ENCODE measurements around the gene SHC3. TPM values are rescaled to one million over a fixed set of nuclear protein-coding genes. Genes with fewer than 3 reads are reported as not detected.

The SHC3 gene
- polyA plus RNA-seq, 1 donor from 2014 or later, result 22.9 TPM

DNA sequence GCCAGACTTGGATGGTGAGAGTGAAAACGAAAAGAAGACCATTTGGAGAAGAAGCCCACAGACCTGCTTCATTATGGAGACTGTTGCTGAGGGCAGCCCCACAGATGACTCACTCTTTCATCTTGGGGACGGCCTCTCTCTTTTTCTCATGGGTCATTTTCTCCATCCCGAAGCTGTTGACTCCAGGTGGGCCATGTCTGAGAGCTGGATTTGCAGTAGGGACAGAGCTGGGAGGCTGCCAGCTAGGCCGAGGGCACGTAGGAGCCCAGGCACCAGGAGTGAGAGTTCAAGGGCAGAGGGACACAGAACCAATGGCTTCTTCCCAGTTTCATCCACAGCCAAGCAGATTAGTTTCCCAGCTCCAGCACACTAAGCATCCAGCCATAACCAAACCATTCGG is 95.0 kb downstream of the SHC3 start:
- no peaks in the 10 kb centered on the region for H3F3A ChIP-seq (ENCODE audit: insufficient read depth, low read length, poor library complexity, severe bottlenecking)
- H2AFZ ChIP-seq (ENCODE audit: low read depth, low read length), result no peak overlapping the region
- no peak overlapping the region for H3K4me3 ChIP-seq (ENCODE audit: low read length)
- no peaks in the 10 kb centered on the region for H4K20me1 ChIP-seq (ENCODE audit: insufficient read depth)
- H3K27ac ChIP-seq (ENCODE audit: low read length), result no peak overlapping the region
- no peaks in the 10 kb centered on the region for H3K27me3 ChIP-seq (ENCODE audit: insufficient read depth, low read depth, low read length)
- H3K9me3 ChIP-seq (ENCODE audit: low read length), result no peaks in the 10 kb centered on the region
- no peak overlapping the region for H3K9ac ChIP-seq (ENCODE audit: low read length)
- no peak overlapping the region for H3K4me2 ChIP-seq (ENCODE audit: low read length)
- TF ChIP-seq MXI1 (conservative IDR thresholded peaks at IDR 0.05; ENCODE audit: poor library complexity, severe bottlenecking) (no peak), RAD21 (conservative IDR thresholded peaks at IDR 0.05) (no peak), EZH2 (IDR thresholded peaks at IDR 0.05; ENCODE audit: borderline replicate concordance, insufficient read depth, low read length, poor library complexity, severe bottlenecking) (no peak), POLR2AphosphoS5 (IDR thresholded peaks at IDR 0.05) (no peak), EP300 (conservative IDR thresholded peaks at IDR 0.05; ENCODE audit: poor library complexity, severe bottlenecking) (no peak), SMC3 (conservative IDR thresholded peaks at IDR 0.05; ENCODE audit: poor library complexity) (no peak), TAF1 (IDR thresholded peaks at IDR 0.05; ENCODE audit: low read depth) (no peak)
- TF ChIP-seq, protein P1, sequence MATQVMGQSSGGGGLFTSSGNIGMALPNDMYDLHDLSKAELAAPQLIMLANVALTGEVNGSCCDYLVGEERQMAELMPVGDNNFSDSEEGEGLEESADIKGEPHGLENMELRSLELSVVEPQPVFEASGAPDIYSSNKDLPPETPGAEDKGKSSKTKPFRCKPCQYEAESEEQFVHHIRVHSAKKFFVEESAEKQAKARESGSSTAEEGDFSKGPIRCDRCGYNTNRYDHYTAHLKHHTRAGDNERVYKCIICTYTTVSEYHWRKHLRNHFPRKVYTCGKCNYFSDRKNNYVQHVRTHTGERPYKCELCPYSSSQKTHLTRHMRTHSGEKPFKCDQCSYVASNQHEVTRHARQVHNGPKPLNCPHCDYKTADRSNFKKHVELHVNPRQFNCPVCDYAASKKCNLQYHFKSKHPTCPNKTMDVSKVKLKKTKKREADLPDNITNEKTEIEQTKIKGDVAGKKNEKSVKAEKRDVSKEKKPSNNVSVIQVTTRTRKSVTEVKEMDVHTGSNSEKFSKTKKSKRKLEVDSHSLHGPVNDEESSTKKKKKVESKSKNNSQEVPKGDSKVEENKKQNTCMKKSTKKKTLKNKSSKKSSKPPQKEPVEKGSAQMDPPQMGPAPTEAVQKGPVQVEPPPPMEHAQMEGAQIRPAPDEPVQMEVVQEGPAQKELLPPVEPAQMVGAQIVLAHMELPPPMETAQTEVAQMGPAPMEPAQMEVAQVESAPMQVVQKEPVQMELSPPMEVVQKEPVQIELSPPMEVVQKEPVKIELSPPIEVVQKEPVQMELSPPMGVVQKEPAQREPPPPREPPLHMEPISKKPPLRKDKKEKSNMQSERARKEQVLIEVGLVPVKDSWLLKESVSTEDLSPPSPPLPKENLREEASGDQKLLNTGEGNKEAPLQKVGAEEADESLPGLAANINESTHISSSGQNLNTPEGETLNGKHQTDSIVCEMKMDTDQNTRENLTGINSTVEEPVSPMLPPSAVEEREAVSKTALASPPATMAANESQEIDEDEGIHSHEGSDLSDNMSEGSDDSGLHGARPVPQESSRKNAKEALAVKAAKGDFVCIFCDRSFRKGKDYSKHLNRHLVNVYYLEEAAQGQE (IDR thresholded peaks at IDR 0.05; ENCODE audit: borderline replicate concordance), result no peak
- TF ChIP-seq, protein P2, sequence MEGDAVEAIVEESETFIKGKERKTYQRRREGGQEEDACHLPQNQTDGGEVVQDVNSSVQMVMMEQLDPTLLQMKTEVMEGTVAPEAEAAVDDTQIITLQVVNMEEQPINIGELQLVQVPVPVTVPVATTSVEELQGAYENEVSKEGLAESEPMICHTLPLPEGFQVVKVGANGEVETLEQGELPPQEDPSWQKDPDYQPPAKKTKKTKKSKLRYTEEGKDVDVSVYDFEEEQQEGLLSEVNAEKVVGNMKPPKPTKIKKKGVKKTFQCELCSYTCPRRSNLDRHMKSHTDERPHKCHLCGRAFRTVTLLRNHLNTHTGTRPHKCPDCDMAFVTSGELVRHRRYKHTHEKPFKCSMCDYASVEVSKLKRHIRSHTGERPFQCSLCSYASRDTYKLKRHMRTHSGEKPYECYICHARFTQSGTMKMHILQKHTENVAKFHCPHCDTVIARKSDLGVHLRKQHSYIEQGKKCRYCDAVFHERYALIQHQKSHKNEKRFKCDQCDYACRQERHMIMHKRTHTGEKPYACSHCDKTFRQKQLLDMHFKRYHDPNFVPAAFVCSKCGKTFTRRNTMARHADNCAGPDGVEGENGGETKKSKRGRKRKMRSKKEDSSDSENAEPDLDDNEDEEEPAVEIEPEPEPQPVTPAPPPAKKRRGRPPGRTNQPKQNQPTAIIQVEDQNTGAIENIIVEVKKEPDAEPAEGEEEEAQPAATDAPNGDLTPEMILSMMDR (IDR thresholded peaks at IDR 0.05; ENCODE audit: poor library complexity, severe bottlenecking), result no peak
- H3K36me3 ChIP-seq (ENCODE audit: insufficient read depth, low read length), result no peaks in the 10 kb centered on the region
- H3K79me2 ChIP-seq (replicated peaks; ENCODE audit: insufficient read depth, low read length), result no peaks in the 10 kb centered on the region
- no peaks in the 10 kb centered on the region for H3K9me2 ChIP-seq (ENCODE audit: insufficient read depth, low read length)

DNA sequence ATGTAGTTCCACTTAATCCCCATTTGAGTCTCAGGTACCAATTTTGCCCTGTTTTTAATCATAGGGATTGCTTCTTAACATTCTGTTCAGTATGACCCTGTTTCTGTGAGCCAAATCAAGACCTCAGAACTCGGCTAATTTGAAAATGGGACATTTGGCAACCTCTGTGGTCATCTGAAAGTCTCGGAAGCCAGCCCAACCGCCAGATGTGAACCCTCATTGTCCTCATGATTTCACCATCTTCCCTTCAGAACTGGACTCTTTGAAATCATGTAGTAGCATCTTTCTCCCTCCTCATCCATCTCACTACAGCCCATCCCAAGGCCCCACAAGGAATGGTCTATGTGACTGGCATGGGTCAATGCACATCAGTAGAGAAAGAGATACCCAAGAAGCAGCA is 98.4 kb downstream of the SHC3 start:
- H3K4me3 ChIP-seq (ENCODE audit: low read length), result no peak overlapping the region
- H3K36me3 ChIP-seq (ENCODE audit: insufficient read depth, low read length), result no peaks in the 10 kb centered on the region
- no peak overlapping the region for H3K9ac ChIP-seq (ENCODE audit: low read length)
- no peak overlapping the region for H3K27ac ChIP-seq (ENCODE audit: low read length)
- H2AFZ ChIP-seq (ENCODE audit: low read depth, low read length), result no peak overlapping the region
- no peaks in the 10 kb centered on the region for H3K79me2 ChIP-seq (replicated peaks; ENCODE audit: insufficient read depth, low read length)
- no peaks in the 10 kb centered on the region for H4K20me1 ChIP-seq (ENCODE audit: insufficient read depth)
- H3K9me3 ChIP-seq (ENCODE audit: low read length), result no peaks in the 10 kb centered on the region
- no peak overlapping the region for H3K4me2 ChIP-seq (ENCODE audit: low read length)
- TF ChIP-seq EZH2 (IDR thresholded peaks at IDR 0.05; ENCODE audit: borderline replicate concordance, insufficient read depth, low read length, poor library complexity, severe bottlenecking), result no peak
- TF ChIP-seq, protein P2 (IDR thresholded peaks at IDR 0.05; ENCODE audit: poor library complexity, severe bottlenecking), result no peak
- no peak for TF ChIP-seq RAD21 (conservative IDR thresholded peaks at IDR 0.05)
- TF ChIP-seq, protein P1 (IDR thresholded peaks at IDR 0.05; ENCODE audit: borderline replicate concordance), result no peak
- TF ChIP-seq SMC3 (conservative IDR thresholded peaks at IDR 0.05; ENCODE audit: poor library complexity), result no peak
- TF ChIP-seq POLR2AphosphoS5 (IDR thresholded peaks at IDR 0.05), result no peak
- no peaks in the 10 kb centered on the region for H3F3A ChIP-seq (ENCODE audit: insufficient read depth, low read length, poor library complexity, severe bottlenecking)
- H3K27me3 ChIP-seq (ENCODE audit: insufficient read depth, low read depth, low read length), result no peaks in the 10 kb centered on the region
- H3K9me2 ChIP-seq (ENCODE audit: insufficient read depth, low read length), result no peaks in the 10 kb centered on the region

Measured in neural cell (in vitro differentiated cells).